MM.1S (cell line): Measurements from ENCODE around the gene MCM3.

Source experiments
- CTCF ChIP-seq: fragments of 300-600 bp; sonication (generic); IDR thresholded peaks from 2 replicates; pipeline ENCODE4 v1.5.1; 2016; ENCODE audit warnings: antibody characterized with exemption, low read length, mixed read lengths
- EZH2 ChIP-seq: fragments of 300-600 bp; sonication (generic); optimal IDR thresholded peaks from 2 replicates; pipeline ENCODE3; 2017; ENCODE audit warnings: low read depth, mild to moderate bottlenecking, antibody characterized with exemption, low read length, mixed read lengths
- EZH2phosphoT487 ChIP-seq: fragments of 300-600 bp; sonication (generic); IDR thresholded peaks from 2 replicates; pipeline ENCODE4 v1.6.1; 2018; ENCODE audit warnings: antibody characterized with exemption, low read length

DNA sequence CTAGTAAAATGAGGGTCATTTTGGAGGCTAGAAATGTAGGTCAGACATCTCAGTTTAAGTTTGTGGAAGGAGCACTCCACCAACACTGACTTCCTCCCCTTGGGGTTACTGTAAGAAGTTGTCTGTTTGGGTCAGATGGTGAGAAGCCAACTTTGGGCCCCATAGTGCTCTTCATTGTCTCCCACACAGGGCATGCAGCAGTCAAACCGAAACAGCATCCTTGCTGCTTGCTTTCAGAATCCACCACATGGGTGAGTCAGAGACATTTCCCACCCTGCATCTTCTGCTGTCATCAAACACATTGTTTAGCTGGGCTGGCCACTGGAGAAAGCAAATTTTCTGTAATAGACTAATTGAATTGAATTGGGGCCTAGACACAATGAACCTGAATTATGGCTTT is 57.0 kb downstream of the MCM3 start:
- TF ChIP-seq CTCF (no peak), EZH2 (no peak), EZH2phosphoT487 (no peak)
